Neural cell (in vitro differentiated cells): Measurements from ENCODE around the gene COLQ.

Experiments
- CTCF ChIP-seq: fragments of 450-650 bp; IDR thresholded peaks from 2 replicates; pipeline ENCODE4 v1.5.1; 2014; ENCODE audit warnings: antibody characterized with exemption, mild to moderate bottlenecking, moderate library complexity; ENCODE audit not compliant: poor library complexity, severe bottlenecking
- EP300 ChIP-seq: fragments of 450-650 bp; conservative IDR thresholded peaks from 2 replicates; pipeline ENCODE4 v1.6.1; 2014; ENCODE audit warnings: antibody characterized with exemption, mild to moderate bottlenecking, moderate library complexity; ENCODE audit not compliant: poor library complexity, severe bottlenecking
- EZH2 ChIP-seq: fragments of 200-600, 300-800 bp; shearing (Covaris generic), sonication (generic); IDR thresholded peaks from 2 replicates; pipeline ENCODE4 v1.6.1; 2014; ENCODE audit warnings: antibody characterized with exemption, low read length, borderline replicate concordance, mild to moderate bottlenecking; ENCODE audit not compliant: insufficient read depth, poor library complexity, severe bottlenecking
- MXI1 ChIP-seq: fragments of 450-650 bp; conservative IDR thresholded peaks from 2 replicates; pipeline ENCODE4 v1.6.1; 2014; ENCODE audit warnings: antibody characterized with exemption, mild to moderate bottlenecking; ENCODE audit not compliant: poor library complexity, severe bottlenecking
- POLR2AphosphoS5 ChIP-seq: IDR thresholded peaks from 2 replicates; pipeline ENCODE4 v1.6.1; 2012
- REST ChIP-seq: IDR thresholded peaks from 2 replicates; pipeline ENCODE4 v1.6.1; 2012; ENCODE audit warnings: borderline replicate concordance
- SMC3 ChIP-seq: fragments of 450-650 bp; conservative IDR thresholded peaks from 2 replicates; pipeline ENCODE4 v1.6.1; 2014; ENCODE audit warnings: antibody characterized with exemption, mild to moderate bottlenecking, moderate library complexity; ENCODE audit not compliant: poor library complexity
- TAF1 ChIP-seq: IDR thresholded peaks from 2 replicates; pipeline ENCODE4 v1.6.1; 2012; ENCODE audit warnings: low read depth

- TF ChIP-seq MXI1 (no peak), CTCF (no peak), REST (no peak), TAF1 (no peak), POLR2AphosphoS5 (no peak), SMC3 (no peak), EZH2 (no peak), EP300 (no peak)
Measured at GRCh38 chr3:15486020-15486419, 35.5 kb downstream of the COLQ start.
